ENCODE data around the gene FUT2. TPM values are rescaled to one million over a fixed set of nuclear protein-coding genes. Genes with fewer than 3 reads are reported as not detected.
A peak's percentile ranks its signal among the peaks of the same experiment; 100 is the strongest.

FUT2 gene
- polyA plus RNA-seq, 3 donors from 2014 or later, result 0.21 TPM; not detected in 2

DNA sequence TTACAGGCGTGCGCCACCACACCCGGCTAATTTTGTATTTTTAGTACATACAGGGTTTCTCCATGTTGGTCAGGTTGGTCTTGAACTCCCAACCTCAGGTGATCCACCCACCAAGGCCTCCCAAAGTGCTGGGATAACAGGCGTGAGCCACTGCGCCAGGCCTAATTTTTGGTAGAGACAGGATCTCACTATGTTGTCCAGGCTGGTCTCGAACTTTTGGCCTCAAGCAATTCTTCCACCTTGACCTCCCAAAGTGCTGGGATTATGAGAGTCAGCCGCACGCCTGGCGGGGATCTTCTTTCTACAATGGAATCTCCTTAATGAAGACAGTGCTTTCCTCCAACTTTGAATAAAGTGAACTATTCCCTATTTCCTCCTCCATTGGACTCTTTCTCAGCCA, 38.9 kb downstream of the FUT2 start:
- peaks cover 6 to 7% of the 10 kb centered on the region in 2 donors for H3K4me1 Mint-ChIP-seq
- peak overlapping the region in 1 of 6 donors; percentile 40 for H3K27ac Mint-ChIP-seq
- no peaks in the 10 kb centered on the region for H3K9me3 Mint-ChIP-seq
- peaks cover 0 to 4% (median 0%) of the 10 kb centered on the region in 3 donors for H3K36me3 Mint-ChIP-seq
- no peak for DNase-seq
- H3K4me3 Mint-ChIP-seq, result no peak overlapping the region
- H3K27me3 Mint-ChIP-seq (ENCODE audit: low read depth in 3 of 3), result peaks cover 2 to 4% (median 3%) of the 10 kb centered on the region in 3 donors

DNA sequence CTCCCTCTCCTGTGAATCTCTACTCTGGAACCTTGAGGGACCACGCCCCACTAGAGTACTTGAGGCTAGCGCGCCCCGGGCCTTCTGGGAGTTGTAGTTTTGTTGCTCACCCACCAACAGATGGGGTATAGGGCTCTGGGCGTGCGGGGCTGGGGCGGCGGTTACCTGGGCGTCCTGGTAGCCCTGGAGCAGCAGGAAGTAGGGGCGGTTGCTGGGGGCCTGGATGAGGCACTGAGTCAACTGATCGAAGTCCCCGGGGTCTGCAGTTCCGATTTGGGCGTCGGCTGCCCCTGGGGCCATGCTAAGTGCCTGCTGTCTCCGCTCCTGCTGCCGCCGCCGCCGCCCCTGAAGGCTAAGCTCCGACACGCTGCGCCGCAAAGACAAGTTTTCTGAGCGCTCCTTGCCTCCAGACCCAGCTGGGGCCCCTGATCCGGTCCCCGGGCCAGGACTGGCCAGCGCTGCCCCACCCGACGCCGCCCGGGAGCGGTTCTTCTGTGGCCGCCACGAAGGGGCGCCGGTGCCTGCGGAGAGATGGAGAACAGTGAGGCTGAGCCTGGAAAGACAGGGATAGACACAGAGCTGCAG, 39.4 kb downstream of the FUT2 start:
- DNase-seq, result no peak
- Mint-ChIP-seq H3K27me3 (ENCODE audit: low read depth in 3 of 3) (peaks cover 2 to 6% (median 3%) of the 10 kb centered on the region in 3 donors), H3K27ac (peak overlapping the region in 1 of 6 donors; percentile 40), H3K4me1 (peaks cover 6 to 8% of the 10 kb centered on the region in 2 donors), H3K36me3 (peaks cover 0 to 4% (median 0%) of the 10 kb centered on the region in 3 donors), H3K9me3 (no peaks in the 10 kb centered on the region), H3K4me3 (no peak overlapping the region)

- H3K27me3 Mint-ChIP-seq (ENCODE audit: low read depth in 3 of 3), result peaks cover 0 to 7% (median 3%) of the 10 kb centered on the region in 3 donors
- H3K36me3 Mint-ChIP-seq, result no peaks in the 10 kb centered on the region
- peaks cover 13 to 15% of the 10 kb centered on the region in 2 donors for H3K4me1 Mint-ChIP-seq
- peak overlapping the region in 1 of 6 donors; percentile 23 for H3K27ac Mint-ChIP-seq
- no peaks in the 10 kb centered on the region for H3K9me3 Mint-ChIP-seq
- peak overlapping the region in 4 of 5 donors; percentile 44 to 79 (median 68) for H3K4me3 Mint-ChIP-seq
- no peak for DNase-seq
These were observed 41.7 kb downstream of the FUT2 start for GRCh38 chr19:48737360-48737998.

- no peaks in the 10 kb centered on the region for H3K9me3 Mint-ChIP-seq
- H3K4me3 Mint-ChIP-seq, result peak overlapping the region; percentile 70 to 79 (median 75)
- peak overlapping the region in 4 of 6 donors; percentile 12 to 73 (median 54) for H3K27ac Mint-ChIP-seq
- H3K36me3 Mint-ChIP-seq, result no peaks in the 10 kb centered on the region
- H3K27me3 Mint-ChIP-seq (ENCODE audit: low read depth in 3 of 3), result peaks cover 0 to 7% (median 4%) of the 10 kb centered on the region in 3 donors
- H3K4me1 Mint-ChIP-seq, result peaks cover 13 to 15% of the 10 kb centered on the region in 2 donors
- DNase-seq, result peak; percentile 78 to 80 (median 78)
These were observed 43.0 kb downstream of the FUT2 start for GRCh38 chr19:48738557-48739403.

- peak overlapping the region in 4 of 5 donors; percentile 4 to 53 (median 48) for H3K4me3 Mint-ChIP-seq
- no peaks in the 10 kb centered on the region for H3K9me3 Mint-ChIP-seq
- H3K27me3 Mint-ChIP-seq (ENCODE audit: low read depth in 3 of 3), result peaks cover 0 to 8% (median 7%) of the 10 kb centered on the region in 3 donors
- no peak overlapping the region for H3K27ac Mint-ChIP-seq
- H3K4me1 Mint-ChIP-seq, result peaks cover 13 to 15% of the 10 kb centered on the region in 2 donors
- no peaks in the 10 kb centered on the region for H3K36me3 Mint-ChIP-seq
- DNase-seq, result no peak
These were observed 43.8 kb downstream of the FUT2 start for GRCh38 chr19:48739404-48740163.

DNA sequence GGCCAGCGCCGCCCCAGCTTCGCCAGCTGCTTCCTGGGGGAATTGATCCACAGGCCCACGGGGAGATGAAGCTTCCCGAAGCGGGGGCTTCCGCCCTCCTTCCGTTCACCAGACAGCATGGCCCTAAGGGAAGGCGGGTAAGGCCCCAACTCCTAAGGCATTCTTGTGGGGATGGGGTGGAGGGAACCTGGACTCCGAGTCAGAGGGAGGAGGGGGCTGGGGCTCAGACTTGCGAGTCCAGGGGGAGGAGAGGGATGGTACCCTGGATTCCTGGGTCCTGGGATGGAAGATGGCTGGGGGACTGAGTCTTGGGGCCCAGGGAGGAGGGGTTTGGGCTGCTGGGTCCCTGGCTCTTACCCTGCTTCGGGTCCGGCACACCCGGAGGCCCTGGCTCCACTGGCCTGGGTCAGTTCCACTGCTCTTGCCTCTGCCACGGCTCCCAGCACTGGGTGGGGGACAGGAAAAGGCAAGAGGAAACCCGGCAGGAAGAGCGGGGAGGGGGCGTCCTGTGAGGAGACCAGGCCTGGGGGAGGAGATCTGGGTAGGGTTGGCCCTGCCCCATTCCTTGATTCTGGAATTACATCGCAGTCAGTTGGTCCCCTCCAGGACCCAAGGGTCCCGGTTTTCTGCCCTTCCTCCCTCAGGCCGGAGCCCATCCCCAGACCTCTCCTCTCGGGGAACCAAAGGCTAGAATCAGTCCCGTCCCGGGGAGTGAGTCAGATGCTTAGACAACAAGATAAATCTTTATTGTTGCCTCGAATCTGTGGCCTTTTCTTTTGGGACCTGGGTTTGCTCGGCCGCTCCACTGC, 44.6 kb downstream of the FUT2 start, which contains the start of gene RASIP1:
RASIP1 (minus strand) TSS at position 447 of the 809 bp plus-strand sequence; CDS start at position 119, 328 bp downstream.
- Mint-ChIP-seq H3K4me1 (peaks cover 15 to 17% of the 10 kb centered on the region in 2 donors), H3K4me3 (peak within 1 kb of the TSS; percentile 17 to 53 (median 45)), H3K9me3 (no peaks in the 10 kb centered on the region), H3K27ac (no peak within 1 kb of the TSS), H3K27me3 (ENCODE audit: low read depth in 3 of 3) (peaks cover 0 to 12% (median 7%) of the 10 kb centered on the region in 3 donors), H3K36me3 (no peaks in the 10 kb centered on the region)
- DNase-seq, result no peak

GRCh38 chr19:48741129-48741999, 45.6 kb downstream of the FUT2 start:
- Mint-ChIP-seq H3K27ac (no peak overlapping the region), H3K4me3 (peak overlapping the region in 2 of 5 donors; percentile 17 to 18), H3K9me3 (no peaks in the 10 kb centered on the region), H3K36me3 (no peaks in the 10 kb centered on the region), H3K4me1 (peaks cover 17 to 21% of the 10 kb centered on the region in 2 donors), H3K27me3 (ENCODE audit: low read depth in 3 of 3) (peaks cover 7 to 14% (median 8%) of the 10 kb centered on the region in 3 donors)
- DNase-seq, result peak in 1 of 3 donors; percentile 19

DNA sequence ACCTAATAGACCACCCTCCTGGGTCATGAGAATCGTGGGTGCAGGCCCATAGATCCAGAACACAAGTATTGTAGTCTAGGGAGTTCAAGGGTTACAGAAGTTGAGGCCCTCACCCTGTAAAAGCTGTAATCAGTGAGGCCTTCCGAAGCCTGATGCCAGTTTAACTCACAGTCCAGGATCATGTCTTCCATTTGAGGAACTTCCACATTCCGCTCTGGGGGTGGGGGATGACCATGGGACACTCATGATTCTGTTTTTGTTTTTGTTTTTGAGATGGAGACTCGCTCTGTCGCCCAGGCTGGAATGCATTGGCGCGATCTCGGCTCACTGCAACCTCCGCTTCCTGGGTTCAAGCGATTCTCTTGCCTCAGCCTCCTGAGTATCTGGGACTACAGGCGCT, 46.3 kb downstream of the FUT2 start:
- H3K4me1 Mint-ChIP-seq, result peaks cover 17 to 21% of the 10 kb centered on the region in 2 donors
- no peak overlapping the region for H3K4me3 Mint-ChIP-seq
- no peak for DNase-seq
- no peaks in the 10 kb centered on the region for H3K36me3 Mint-ChIP-seq
- H3K27ac Mint-ChIP-seq, result no peak overlapping the region
- no peaks in the 10 kb centered on the region for H3K9me3 Mint-ChIP-seq
- peaks cover 7 to 15% (median 8%) of the 10 kb centered on the region in 3 donors for H3K27me3 Mint-ChIP-seq (ENCODE audit: low read depth in 3 of 3)

DNA sequence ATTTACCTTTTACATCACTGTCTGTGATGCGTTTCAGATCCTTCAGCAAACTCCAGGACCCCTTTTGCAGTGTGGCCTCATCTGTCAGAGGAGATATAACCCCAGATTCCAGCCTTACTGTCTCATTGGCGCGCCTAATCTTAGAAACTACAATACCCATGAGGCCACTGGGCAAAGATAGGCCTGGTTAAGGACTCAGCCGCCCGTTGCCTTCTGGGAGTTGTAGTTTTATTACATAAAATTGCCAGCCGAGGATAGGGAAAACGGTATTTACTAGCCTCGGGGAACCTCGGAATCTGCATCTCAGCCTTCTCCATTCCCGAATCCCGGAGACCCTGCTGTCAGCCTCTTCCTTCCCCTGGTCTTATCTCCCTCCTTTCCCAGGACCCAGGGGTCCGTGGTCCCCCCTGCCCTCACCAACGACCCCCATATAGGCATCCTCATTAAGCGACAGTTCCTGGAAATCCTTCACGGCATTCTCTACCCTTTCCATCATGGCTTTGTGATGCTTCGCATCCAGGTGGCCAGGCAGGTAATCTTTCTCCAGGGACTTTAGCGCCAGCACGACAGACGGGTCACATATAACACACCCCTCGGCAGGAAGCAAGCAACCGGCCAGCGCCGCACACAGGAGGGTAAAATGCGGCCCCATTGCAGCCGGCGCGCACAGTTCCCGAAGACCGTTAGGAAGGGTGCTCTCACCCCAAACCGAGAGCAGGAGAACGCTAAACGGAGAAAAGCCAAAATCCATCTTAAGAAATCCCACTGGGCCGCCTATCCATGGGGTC, 49.6 kb downstream of the FUT2 start:
- peak; percentile 34 to 47 (median 40) for DNase-seq
- H3K36me3 Mint-ChIP-seq, result no peaks in the 10 kb centered on the region
- no peaks in the 10 kb centered on the region for H3K9me3 Mint-ChIP-seq
- H3K4me3 Mint-ChIP-seq, result no peak overlapping the region
- no peak overlapping the region for H3K27ac Mint-ChIP-seq
- peaks cover 11 to 15% of the 10 kb centered on the region in 2 donors for H3K4me1 Mint-ChIP-seq
- H3K27me3 Mint-ChIP-seq (ENCODE audit: low read depth in 3 of 3), result peaks cover 5 to 14% (median 10%) of the 10 kb centered on the region in 3 donors

DNA sequence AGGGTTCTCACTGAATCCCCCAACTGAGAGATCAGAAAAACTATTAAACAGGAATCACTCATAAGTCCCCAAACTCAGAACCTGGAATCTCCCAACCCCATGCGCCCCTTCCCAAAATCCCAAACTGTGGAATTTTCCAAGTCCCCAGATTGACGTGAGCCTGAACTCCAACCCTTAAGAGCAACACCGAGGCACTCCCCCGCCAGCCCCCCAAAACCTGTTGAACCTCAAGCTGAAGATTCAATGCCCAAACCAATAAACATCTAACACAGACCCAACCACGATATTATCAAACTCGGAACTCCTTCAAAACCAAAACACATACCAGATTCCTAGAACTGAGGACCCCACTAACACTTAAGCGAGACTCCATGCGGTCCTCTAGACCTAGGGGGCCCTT, 50.3 kb downstream of the FUT2 start:
- Mint-ChIP-seq H3K9me3 (no peaks in the 10 kb centered on the region), H3K36me3 (no peaks in the 10 kb centered on the region), H3K4me1 (peaks cover 10 to 12% of the 10 kb centered on the region in 2 donors), H3K4me3 (no peak overlapping the region), H3K27ac (no peak overlapping the region), H3K27me3 (ENCODE audit: low read depth in 3 of 3) (peaks cover 2 to 13% (median 10%) of the 10 kb centered on the region in 3 donors)
- no peak for DNase-seq

Measured in immature natural killer cell (primary cell).